Measurements from ENCODE around the gene PLXNA2.

DNA sequence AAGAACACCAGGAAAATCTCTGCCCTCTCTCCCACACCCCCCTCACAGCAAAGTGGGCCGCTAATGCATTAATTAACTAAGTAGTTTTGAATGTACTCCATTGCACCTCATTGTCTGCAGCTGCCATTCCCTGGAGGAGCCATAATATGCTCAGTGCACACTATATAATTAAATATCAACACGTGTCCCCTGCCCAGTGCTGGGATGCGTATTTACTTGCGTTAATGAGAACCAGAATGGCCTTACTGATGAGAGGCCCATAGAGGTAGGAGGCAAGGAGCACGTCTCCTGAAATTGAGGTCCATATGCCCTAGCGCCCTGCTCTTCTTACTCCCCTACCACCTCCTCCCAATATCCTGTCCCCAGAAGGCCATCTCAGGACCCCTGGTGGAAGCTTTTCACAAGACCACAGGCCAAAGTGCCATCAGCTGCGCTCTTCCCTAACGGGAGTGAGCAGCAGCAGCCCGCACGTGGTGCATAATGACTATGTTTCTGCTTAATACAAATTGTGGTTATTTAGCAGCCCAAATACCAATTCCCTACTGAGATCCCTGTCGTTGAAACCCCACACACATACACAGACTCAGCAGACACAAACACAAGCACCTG lies 76.8 kb downstream of the PLXNA2 start:
- no peak for TF ChIP-seq CTCF (CRISPR knock-in tag; IDR thresholded peaks at IDR 0.05)
- TF ChIP-seq, protein P1, sequence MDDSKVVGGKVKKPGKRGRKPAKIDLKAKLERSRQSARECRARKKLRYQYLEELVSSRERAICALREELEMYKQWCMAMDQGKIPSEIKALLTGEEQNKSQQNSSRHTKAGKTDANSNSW (CRISPR knock-in tag; IDR thresholded peaks at IDR 0.05; ENCODE audit: borderline replicate concordance), result no peak
- TF ChIP-seq BRCA1 (CRISPR knock-in tag; IDR thresholded peaks at IDR 0.05), result no peak
- no peak for TF ChIP-seq NFIB (CRISPR knock-in tag; IDR thresholded peaks at IDR 0.05; ENCODE audit: borderline replicate concordance)
- no peak for TF ChIP-seq ESRRA (CRISPR knock-in tag; IDR thresholded peaks at IDR 0.05; ENCODE audit: low read depth)
- TF ChIP-seq, protein P2, sequence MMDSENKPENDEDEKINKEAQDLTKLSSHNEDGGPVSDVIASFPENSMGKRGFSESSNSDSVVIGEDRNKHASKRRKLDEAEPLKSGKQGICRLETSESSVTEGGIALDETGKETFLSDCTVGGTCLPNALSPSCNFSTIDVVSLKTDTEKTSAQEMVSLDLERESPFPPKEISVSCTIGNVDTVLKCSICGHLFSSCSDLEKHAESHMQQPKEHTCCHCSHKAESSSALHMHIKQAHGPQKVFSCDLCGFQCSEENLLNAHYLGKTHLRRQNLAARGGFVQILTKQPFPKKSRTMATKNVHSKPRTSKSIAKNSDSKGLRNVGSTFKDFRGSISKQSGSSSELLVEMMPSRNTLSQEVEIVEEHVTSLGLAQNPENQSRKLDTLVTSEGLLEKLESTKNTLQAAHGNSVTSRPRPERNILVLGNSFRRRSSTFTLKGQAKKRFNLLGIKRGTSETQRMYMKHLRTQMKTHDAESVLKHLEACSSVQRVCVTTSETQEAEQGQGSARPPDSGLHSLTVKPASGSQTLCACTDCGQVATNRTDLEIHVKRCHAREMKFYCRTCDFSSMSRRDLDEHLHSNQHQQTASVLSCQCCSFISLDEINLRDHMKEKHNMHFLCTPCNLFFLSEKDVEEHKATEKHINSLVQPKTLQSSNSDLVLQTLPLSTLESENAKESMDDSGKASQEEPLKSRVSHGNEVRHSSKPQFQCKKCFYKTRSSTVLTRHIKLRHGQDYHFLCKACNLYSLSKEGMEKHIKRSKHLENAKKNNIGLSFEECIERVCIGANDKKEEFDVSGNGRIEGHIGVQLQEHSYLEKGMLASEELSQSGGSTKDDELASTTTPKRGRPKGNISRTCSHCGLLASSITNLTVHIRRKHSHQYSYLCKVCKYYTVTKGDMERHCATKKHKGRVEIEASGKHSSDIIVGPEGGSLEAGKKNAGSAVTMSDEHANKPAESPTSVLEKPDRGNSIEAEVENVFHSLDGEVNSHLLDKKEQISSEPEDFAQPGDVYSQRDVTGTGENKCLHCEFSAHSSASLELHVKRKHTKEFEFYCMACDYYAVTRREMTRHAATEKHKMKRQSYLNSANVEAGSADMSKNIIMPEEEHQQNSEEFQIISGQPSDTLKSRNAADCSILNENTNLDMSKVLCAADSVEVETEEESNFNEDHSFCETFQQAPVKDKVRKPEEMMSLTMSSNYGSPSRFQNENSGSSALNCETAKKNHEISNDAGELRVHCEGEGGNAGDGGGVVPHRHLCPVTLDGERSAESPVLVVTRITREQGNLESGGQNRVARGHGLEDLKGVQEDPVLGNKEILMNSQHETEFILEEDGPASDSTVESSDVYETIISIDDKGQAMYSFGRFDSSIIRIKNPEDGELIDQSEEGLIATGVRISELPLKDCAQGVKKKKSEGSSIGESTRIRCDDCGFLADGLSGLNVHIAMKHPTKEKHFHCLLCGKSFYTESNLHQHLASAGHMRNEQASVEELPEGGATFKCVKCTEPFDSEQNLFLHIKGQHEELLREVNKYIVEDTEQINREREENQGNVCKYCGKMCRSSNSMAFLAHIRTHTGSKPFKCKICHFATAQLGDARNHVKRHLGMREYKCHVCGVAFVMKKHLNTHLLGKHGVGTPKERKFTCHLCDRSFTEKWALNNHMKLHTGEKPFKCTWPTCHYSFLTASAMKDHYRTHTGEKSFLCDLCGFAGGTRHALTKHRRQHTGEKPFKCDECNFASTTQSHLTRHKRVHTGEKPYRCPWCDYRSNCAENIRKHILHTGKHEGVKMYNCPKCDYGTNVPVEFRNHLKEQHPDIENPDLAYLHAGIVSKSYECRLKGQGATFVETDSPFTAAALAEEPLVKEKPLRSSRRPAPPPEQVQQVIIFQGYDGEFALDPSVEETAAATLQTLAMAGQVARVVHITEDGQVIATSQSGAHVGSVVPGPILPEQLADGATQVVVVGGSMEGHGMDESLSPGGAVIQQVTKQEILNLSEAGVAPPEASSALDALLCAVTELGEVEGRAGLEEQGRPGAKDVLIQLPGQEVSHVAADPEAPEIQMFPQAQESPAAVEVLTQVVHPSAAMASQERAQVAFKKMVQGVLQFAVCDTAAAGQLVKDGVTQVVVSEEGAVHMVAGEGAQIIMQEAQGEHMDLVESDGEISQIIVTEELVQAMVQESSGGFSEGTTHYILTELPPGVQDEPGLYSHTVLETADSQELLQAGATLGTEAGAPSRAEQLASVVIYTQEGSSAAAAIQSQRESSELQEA (CRISPR knock-in tag; IDR thresholded peaks at IDR 0.05; ENCODE audit: not compliant biosample characterization), result no peak
- no peak for TF ChIP-seq USF2 (IDR thresholded peaks at IDR 0.05; ENCODE audit: low read depth, low read length)
- no peak for TF ChIP-seq USF2 (CRISPR knock-in tag; IDR thresholded peaks at IDR 0.05; ENCODE audit: borderline replicate concordance)

Data from HepG2 (cell line).